Measurements from ENCODE around the gene TPGS1. TPM values are rescaled to one million over a fixed set of nuclear protein-coding genes. Genes with fewer than 3 reads are reported as not detected.
A peak's percentile ranks its signal among the peaks of the same experiment; 100 is the strongest.

Gene TPGS1
- total RNA-seq, 1 experiment from 2014 or later: 11.5 TPM

DNA sequence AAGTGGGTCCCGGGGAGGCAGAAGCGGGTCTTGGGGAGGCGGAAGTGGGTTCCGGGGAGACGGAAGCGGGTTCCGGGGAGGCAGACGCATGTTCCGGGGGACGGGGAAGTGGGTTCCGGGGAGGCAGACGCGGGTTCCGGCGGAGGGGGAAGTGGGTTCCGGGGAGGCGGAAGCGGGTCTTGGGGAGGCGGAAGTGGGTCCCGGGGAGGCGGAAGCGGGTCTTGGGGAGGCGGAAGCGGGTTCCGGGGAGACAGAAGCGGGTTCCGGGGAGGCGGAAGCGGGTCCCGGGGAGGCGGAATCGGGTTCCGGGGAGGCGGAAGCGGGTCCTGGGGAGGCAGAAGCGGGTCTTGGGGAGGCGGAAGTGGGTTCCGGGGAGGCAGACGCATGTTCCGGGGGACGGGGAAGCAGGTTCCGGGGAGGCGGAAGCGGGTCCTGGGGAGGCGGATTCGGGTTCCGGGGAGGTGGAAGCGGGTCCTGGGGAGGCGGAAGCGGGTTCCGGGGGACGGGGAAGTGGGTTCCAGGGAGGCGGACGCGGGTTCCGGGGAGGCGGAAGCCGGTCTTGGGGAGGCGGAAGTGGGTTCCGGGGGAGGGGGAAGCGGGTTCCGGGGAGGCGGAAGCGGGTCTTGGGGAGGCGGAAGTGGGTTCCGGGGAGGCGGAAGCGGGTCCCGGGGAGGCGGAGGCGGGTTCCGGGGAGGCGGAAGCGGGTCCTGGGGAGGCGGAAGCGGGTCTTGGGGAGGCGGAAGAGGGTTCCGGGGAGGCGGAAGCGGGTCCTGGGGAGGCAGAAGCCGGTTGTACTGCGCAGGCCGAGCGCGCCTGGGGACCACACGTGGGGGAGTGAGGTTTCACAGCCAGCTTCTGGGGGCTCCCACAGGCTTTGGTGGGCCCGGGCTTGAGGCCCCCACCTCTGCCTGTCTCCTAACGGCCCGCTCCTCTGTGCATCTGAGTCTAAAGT, 48.9 kb upstream of the TPGS1 start:
- no peak overlapping the region for H3K27ac Mint-ChIP-seq (ENCODE audit: unreplicated experiment)
- no peaks in the 10 kb centered on the region for H3K9me3 Mint-ChIP-seq (ENCODE audit: unreplicated experiment)
- Histone ChIP-seq H3K4me1 (no peaks in the 10 kb centered on the region), H3K4me3 (ENCODE audit: low read depth, low read length) (no peak overlapping the region), H3K36me3 (ENCODE audit: control insufficient read depth, insufficient read depth, low read length) (no peaks in the 10 kb centered on the region), H3K27me3 (replicated peaks; ENCODE audit: control insufficient read depth, insufficient read depth, low read length) (no peaks in the 10 kb centered on the region), H3K9me3 (no peaks in the 10 kb centered on the region)
- no peak overlapping the region for H3K4me3 Mint-ChIP-seq (ENCODE audit: unreplicated experiment)
- no peak for DNase-seq
- POLR2A ChIA-PET: no interaction called here
- no peaks in the 10 kb centered on the region for H3K36me3 Mint-ChIP-seq (ENCODE audit: insufficient read depth, unreplicated experiment)
- H3K4me1 Mint-ChIP-seq (ENCODE audit: low read depth, unreplicated experiment): no peaks in the 10 kb centered on the region
- TF ChIP-seq, protein P1, sequence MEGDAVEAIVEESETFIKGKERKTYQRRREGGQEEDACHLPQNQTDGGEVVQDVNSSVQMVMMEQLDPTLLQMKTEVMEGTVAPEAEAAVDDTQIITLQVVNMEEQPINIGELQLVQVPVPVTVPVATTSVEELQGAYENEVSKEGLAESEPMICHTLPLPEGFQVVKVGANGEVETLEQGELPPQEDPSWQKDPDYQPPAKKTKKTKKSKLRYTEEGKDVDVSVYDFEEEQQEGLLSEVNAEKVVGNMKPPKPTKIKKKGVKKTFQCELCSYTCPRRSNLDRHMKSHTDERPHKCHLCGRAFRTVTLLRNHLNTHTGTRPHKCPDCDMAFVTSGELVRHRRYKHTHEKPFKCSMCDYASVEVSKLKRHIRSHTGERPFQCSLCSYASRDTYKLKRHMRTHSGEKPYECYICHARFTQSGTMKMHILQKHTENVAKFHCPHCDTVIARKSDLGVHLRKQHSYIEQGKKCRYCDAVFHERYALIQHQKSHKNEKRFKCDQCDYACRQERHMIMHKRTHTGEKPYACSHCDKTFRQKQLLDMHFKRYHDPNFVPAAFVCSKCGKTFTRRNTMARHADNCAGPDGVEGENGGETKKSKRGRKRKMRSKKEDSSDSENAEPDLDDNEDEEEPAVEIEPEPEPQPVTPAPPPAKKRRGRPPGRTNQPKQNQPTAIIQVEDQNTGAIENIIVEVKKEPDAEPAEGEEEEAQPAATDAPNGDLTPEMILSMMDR (IDR thresholded peaks at IDR 0.05; ENCODE audit: insufficient read depth in 1 of 2, low read depth in 1 of 2, low read length in 1 of 2, severe bottlenecking in 1 of 2, unreplicated experiment in 1 of 2): no peak
- CTCF ChIA-PET: no interaction called here
- no TSS peak for BruUV-seq (replicated peaks)
- no peaks in the 10 kb centered on the region for H3K27me3 Mint-ChIP-seq (ENCODE audit: insufficient read depth, unreplicated experiment)
- intact Hi-C loops (cut with micrococcal nuclease; ENCODE audit: unreplicated experiment): no loop called here

DNA sequence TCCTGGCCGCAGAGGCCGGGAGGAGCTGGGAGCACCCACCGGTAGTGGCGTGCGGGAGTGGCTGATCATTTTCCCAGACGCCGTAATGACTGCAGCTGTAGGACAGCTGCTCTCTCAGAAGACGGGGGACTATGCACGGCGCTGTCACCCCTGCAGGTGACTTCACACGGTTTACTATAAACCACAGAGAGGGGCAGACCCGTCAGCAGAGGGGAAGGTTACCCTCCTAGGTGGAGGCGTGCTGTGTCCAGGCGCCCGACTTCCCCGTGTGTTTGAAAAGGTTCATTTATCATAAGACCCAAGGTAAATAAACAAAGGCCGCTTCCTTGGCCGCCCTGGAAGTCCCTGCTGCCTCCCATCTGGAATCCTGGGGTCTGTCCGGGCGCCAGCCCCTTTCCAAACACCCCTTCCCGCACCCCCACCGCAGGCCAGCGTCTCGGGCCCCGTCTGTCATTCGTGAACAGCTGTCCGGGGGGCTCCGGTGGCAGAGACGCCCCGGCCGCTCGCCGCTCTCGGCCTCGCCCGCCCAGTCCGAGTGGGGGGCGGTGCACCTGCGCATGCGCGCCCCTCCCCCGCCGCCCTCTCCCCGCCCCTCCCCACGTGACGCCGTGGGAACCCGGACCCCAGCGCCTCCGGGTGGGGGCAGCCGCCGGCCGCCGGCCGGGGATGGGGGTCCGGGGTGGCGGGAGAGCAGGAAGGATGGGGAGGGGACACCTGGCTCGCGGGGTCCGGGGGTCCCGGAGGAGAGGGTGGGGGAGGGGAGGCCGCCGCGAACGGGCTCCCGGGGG, 47.4 kb upstream of the TPGS1 start:
- Mint-ChIP-seq H3K27ac (ENCODE audit: unreplicated experiment) (no peak overlapping the region), H3K4me3 (ENCODE audit: unreplicated experiment) (peak overlapping the region; percentile 75), H3K36me3 (ENCODE audit: insufficient read depth, unreplicated experiment) (no peaks in the 10 kb centered on the region), H3K27me3 (ENCODE audit: insufficient read depth, unreplicated experiment) (no peaks in the 10 kb centered on the region), H3K9me3 (ENCODE audit: unreplicated experiment) (no peaks in the 10 kb centered on the region), H3K4me1 (ENCODE audit: low read depth, unreplicated experiment) (no peaks in the 10 kb centered on the region)
- Histone ChIP-seq H3K9me3 (no peaks in the 10 kb centered on the region), H3K4me1 (no peaks in the 10 kb centered on the region), H3K27me3 (replicated peaks; ENCODE audit: control insufficient read depth, insufficient read depth, low read length) (no peaks in the 10 kb centered on the region), H3K36me3 (ENCODE audit: control insufficient read depth, insufficient read depth, low read length) (no peaks in the 10 kb centered on the region), H3K4me3 (ENCODE audit: low read depth, low read length) (peak overlapping the region; percentile 70)
- intact Hi-C loops (cut with micrococcal nuclease; ENCODE audit: unreplicated experiment): no loop called here
- ChIA-PET POLR2A (no interaction called here), CTCF (interaction anchor here (0.7 kb wide), 1 partner anchor 46 kb away, joined by 5 read pairs; no protein-coding TSS in a partner anchor)
- BruUV-seq (replicated peaks): no TSS peak
- TF ChIP-seq, protein P1 (IDR thresholded peaks at IDR 0.05; ENCODE audit: insufficient read depth in 1 of 2, low read depth in 1 of 2, low read length in 1 of 2, severe bottlenecking in 1 of 2, unreplicated experiment in 1 of 2): no peak
- peak; percentile 57 to 63 for DNase-seq

DNA sequence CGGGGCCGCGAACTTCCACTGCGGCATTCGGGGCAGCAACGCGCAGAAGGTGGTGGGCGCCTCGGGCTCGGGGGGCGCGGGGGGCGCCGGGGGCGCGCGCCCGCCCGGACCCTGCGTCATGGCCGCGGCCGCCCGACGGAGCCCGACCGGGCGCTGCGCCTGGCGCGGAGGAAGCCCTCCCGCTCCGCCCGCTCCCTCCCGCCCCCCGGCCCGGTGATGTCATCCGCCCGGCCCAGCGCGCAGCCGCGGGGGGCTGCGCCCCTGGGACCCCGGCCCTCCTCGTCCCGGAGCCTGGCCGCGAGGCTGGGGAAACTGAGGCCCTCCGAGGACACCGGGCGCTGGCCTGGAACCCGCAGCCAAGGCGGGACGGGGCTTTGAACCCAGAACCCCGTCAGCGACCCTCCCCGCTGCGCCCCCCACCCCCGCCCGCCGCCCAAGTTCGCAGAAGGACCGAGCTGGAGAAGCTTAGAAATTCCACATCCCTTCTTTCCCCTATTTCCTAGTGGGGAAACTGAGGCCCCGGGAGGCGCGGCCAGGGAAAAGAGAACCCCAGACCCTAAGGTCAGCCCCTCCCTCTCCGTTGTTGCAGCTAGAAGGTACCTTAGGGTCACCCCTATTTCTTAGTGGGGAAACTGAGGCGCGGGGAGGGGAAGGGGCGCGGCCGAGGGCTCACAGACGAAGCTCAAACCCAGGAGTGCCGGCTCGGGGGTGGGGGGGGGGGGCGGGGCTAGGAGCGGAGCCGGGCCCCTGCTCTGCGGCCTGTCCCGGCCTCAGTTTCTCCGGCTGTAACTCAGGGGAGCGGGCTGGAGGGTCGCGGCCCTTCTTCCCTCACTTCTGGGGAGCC, 46.2 kb upstream of the TPGS1 start, which contains the start of gene SHC2:
SHC2 (minus strand) TSS at position 157 of the 844 bp plus-strand sequence; CDS start at position 120, 37 bp downstream.
- Mint-ChIP-seq H3K4me3 (ENCODE audit: unreplicated experiment) (peak within 1 kb of the TSS; percentile 75), H3K27ac (ENCODE audit: unreplicated experiment) (peak within 1 kb of the TSS; percentile 32), H3K9me3 (ENCODE audit: unreplicated experiment) (peaks cover 8% of the 10 kb centered on the region), H3K36me3 (ENCODE audit: insufficient read depth, unreplicated experiment) (no peaks in the 10 kb centered on the region), H3K27me3 (ENCODE audit: insufficient read depth, unreplicated experiment) (no peaks in the 10 kb centered on the region), H3K4me1 (ENCODE audit: low read depth, unreplicated experiment) (no peaks in the 10 kb centered on the region)
- H3K36me3 ChIP-seq (ENCODE audit: control insufficient read depth, insufficient read depth, low read length): no peaks in the 10 kb centered on the region
- ChIA-PET CTCF (no interaction called here), POLR2A (no interaction called here)
- H3K9me3 ChIP-seq: no peaks in the 10 kb centered on the region
- no peak for DNase-seq
- TF ChIP-seq, protein P1 (IDR thresholded peaks at IDR 0.05; ENCODE audit: insufficient read depth in 1 of 2, low read depth in 1 of 2, low read length in 1 of 2, severe bottlenecking in 1 of 2, unreplicated experiment in 1 of 2): no peak
- no peaks in the 10 kb centered on the region for H3K4me1 ChIP-seq
- no peaks in the 10 kb centered on the region for H3K27me3 ChIP-seq (replicated peaks; ENCODE audit: control insufficient read depth, insufficient read depth, low read length)
- intact Hi-C loops (cut with micrococcal nuclease; ENCODE audit: unreplicated experiment): no loop called here
- no TSS peak for BruUV-seq (replicated peaks)
- peak within 1 kb of the TSS; percentile 70 for H3K4me3 ChIP-seq (ENCODE audit: low read depth, low read length)
